ENCODE data around the gene CCDC91.
"Not testable (repeated sequence)": the region's sequence is repeated elsewhere in the genome, so short reads cannot be mapped to it uniquely, and the experiment has no call there.

The CCDC91 gene

GRCh38 chr12:28379779-28380178 lies 189.5 kb downstream of the CCDC91 start:
- not testable (repeated sequence) for DNase-seq

GRCh38 chr12:28383368-28383767 lies 193.1 kb downstream of the CCDC91 start:
- no peak for DNase-seq

GRCh38 chr12:28388879-28389278 lies 198.6 kb downstream of the CCDC91 start:
- no peak for DNase-seq

GRCh38 chr12:28390206-28390605 lies 199.9 kb downstream of the CCDC91 start:
- no peak for DNase-seq

GRCh38 chr12:28390761-28391385 lies 200.6 kb downstream of the CCDC91 start:
- DNase-seq, result no peak

DNA sequence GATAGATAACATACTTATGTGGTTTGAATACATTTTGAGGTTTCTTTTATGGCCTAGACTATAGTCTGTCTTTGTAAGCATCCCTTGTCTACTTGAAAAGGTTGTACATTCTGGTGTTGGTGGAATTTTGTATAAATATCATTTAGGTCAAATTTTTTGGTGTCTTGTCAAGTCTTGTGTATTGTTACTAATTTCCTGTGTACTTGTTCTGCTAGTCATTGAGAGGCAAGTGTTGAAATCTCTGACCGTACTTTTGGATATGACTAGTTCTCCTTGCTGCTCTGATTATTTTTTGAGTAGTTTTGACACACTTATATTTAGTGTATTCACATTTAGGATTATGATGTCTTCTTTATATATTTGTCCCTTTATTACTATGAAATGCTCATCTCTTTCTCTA lies 219.6 kb downstream of the CCDC91 start:
- DNase-seq, result no peak

GRCh38 chr12:28413460-28414109 lies 223.3 kb downstream of the CCDC91 start:
- no peak for DNase-seq

DNA sequence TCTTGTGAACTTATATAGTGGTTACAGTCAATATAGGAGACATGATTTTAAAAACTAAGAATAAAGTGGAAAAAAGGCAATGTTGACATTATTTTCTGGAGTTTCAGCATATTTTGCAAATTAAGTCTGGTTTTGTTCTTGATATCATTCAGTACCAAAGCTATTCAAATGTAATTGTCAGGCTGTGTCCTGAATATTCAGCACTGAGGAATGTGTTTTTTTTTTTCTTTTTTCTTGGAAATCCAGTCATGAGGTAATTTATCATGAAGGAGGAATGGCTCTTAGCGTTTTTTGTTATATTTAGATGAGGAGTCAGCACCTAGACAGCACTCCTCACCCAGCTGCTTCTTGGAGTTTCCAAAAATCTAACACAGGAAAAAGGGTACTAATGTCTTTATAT lies 225.5 kb downstream of the CCDC91 start:
- no peak for DNase-seq

DNA sequence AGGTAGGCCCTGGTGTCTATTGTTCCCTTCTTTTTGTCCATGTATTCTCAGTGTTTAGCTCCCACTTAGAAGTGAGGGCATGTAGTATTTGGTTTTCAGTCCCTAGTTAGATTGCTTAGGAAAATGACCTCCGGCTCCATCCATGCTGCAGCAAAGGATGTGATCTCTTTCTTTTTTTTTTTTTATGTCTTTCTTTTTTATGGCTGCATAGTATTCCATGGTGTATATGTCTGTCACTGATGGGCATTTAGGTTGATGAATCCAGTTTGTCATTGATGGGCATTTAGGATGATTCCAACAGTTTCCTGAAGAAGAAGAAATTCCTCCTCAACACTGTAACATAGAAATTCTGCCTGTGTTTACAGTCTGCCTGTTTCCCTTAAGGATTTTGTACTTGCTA lies 231.1 kb downstream of the CCDC91 start:
- DNase-seq, result no peak

DNA sequence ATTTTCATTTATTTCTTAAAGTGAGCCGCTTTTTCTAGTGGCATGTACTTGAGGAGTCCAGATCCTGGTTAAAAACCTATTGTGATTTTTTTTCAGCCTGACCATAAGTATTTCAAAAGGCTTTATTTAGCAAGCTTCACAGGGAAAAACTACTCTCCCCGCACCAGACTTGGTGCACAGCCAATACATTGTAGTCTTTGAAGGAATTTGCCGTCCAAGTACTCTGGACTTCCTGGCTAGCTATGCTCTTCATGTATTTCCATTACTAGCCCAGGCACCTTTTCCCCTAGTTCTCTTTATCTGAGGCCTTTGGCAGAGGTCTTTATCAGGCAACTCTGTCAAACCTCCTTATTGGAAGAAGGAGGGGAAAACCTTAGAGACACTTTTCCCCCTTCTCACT lies 234.7 kb downstream of the CCDC91 start:
- DNase-seq, result no peak

GRCh38 chr12:28425526-28425925 lies 235.3 kb downstream of the CCDC91 start:
- no peak for DNase-seq

DNA sequence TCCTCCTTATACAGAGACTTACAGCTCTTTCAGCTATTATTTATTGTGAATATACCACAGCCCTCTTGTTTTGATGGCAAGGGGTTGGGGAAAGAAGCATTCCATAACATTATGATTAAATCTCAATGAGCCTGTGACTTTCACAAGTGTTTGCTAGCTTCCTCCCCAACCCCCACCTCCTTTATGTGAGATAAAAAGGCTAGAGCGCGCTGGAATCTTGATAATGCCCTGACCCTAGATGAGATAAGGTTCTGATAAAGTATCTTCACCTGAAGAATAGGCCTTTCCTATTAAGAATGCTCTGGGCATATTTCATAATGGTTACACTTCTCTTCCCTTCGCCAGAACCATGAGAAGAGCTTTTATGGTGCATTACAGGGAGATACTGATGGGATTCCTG lies 236.8 kb downstream of the CCDC91 start:
- DNase-seq, result no peak

DNA sequence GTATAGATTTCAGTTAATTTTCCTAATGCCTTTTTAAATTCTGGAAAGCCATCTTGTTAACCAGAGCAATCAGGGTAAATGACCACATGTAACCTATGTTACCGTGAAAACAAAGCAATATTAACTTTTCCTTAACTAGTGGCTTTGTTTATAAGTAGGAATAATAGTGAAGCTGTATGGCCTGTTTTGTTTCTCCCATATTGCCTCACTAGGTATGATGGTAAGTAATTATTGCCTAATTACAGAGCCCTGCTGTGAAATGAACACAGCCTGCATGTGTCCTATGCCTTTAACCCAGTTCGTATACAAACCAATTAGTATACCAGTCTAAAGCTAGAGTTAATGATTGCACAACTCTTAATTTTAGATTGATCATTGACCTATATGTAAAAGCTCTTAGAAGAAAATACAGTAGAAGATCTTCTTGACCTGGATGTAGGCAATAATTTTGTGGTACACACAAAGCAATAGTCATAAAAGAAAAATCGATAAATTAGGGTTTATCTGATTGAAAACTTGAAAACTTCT lies 249.9 kb downstream of the CCDC91 start:
- no peak for DNase-seq

DNA sequence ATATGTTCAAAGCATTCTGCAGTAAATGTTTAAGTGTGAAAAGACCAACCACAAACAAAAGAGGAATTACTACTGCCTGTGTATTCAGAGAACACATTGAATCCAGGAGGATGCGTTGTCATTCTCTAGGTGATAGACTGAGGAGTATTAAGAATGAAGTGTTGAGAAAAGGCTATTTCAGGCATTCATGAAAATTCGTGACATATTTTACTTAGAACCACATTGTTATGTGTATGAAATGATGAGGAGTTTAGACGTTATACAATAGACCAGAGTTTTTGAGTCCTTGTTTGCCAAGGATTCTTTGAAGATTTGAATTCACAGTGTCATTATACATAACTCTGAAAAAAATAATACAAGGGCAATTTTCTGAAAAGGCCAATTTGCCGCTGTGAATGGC lies 251.8 kb downstream of the CCDC91 start:
- DNase-seq, result no peak

- DNase-seq, result no peak
These were observed 253.1 kb downstream of the CCDC91 start for GRCh38 chr12:28443337-28443736.

GRCh38 chr12:28446031-28446430 lies 255.8 kb downstream of the CCDC91 start:
- no peak for DNase-seq

DNA sequence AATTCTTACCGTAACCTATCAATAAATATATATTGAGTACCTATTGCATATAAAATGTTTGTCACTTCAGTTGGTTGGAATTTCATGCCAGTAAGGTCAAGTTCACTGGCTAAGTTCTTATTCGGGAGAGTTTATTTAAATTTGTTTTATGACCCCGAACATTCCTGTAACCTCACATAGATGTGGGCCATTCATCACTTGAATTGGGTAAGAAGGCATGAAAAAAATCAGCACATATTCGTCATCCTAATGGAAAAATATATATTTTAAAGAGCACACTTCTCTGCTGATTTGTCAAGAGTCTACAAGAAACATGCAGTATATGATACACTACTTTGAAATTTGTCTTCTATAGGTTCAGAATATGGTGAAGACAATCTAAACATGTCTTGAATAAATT lies 263.4 kb downstream of the CCDC91 start:
- DNase-seq, result no peak

GRCh38 chr12:28456934-28457710 lies 266.9 kb downstream of the CCDC91 start:
- peak; percentile 42 for DNase-seq

DNA sequence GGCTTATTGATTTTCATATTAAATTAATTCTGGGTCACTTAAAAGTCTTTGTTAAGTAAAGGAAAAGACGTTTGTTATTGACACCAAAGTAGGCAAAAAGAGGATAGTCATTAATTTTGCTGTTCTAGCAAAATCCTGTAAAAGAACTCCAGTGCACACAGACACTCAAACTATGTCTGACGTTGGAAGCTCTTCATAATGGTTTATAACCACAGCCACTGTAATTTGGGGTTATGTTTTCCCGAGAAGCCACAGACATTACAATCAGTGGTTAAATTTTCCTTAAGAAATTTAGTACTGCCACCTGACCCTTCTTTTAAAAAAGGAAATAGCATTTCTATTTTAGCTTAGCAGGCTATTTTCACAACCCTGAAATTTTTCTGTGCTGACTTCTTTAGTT lies 267.5 kb downstream of the CCDC91 start:
- DNase-seq, result peak; percentile 8

DNA sequence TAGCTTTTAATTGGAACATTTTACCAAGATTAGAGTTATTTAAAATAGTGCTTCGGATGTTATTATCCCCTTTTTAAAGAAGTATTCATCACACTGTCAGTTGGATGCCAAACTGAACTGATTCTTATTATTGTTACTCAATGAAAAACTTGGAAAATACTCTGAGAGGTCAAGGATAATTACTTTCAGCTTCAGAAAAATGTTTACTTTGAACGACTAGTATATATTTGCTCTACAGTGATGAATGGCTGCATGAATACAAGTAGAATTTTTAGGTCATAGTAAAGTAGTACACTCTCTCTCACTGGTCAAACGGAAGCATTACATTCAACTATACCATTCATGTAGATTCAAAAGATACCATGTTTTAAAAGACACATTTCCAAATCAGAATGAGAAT lies 269.2 kb downstream of the CCDC91 start:
- DNase-seq, result no peak

GRCh38 chr12:28460420-28461130 lies 270.3 kb downstream of the CCDC91 start:
- no peak for DNase-seq

- DNase-seq, result no peak
These were observed 273.1 kb downstream of the CCDC91 start for GRCh38 chr12:28463396-28463795.

DNA sequence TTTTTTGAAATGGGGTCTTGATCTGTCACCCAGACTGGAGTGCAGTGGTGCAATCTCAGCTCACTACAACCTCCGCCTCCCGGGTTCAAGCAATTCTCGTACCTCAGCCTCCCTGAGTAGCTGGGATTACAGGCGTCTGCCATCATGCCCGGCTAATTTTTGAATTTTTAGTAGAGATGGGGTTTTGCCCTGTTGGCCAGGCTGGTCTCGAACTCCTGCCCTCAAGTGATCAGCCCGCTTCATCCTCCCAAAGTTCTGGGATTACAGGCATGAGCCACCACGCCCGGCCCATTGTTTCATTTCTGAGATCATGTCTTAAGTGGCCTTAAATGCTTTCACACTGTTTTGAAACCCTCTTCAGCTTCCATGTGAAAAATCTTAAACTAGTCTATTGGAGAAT lies 281.5 kb downstream of the CCDC91 start:
- not testable (repeated sequence) for DNase-seq
